Neural progenitor cell (in vitro differentiated cells): ENCODE results near the gene YEATS4. TPM values are rescaled to one million over a fixed set of nuclear protein-coding genes. Genes with fewer than 3 reads are reported as not detected.

ENCODE experiments used
- DNase-seq: peaks from one replicate; pipeline ENCODE4 v3.0.0-alpha.2; 2016; ENCODE audit warnings: low spot score
- H2AFZ ChIP-seq: fragments of 200-600 bp; sonication (generic); replicated peaks from 2 replicates; pipeline ENCODE4 v1.6.1; 2016; ENCODE audit warnings: antibody characterized with exemption
- H3F3A ChIP-seq: fragments of 200-600 bp; sonication (generic); 2 replicates; pipeline ENCODE4 v1.6.1; 2016; ENCODE audit warnings: antibody characterized with exemption, low read depth
- H3K27ac ChIP-seq: fragments of 200-600 bp; sonication (generic); 2 replicates; pipeline ENCODE4 v1.5.1; 2016; ENCODE audit warnings: mild to moderate bottlenecking
- H3K27me3 ChIP-seq: fragments of 200-600 bp; sonication (generic); 2 replicates; pipeline ENCODE4 v1.6.1; 2016; ENCODE audit warnings: mild to moderate bottlenecking, moderate library complexity
- H3K36me3 ChIP-seq: fragments of 200-600 bp; sonication (generic); 2 replicates; pipeline ENCODE4 v1.5.1; 2016
- H3K4me1 ChIP-seq: fragments of 200-600 bp; sonication (generic); 2 replicates; pipeline ENCODE4 v1.6.1; 2016; ENCODE audit warnings: mixed run types
- H3K4me2 ChIP-seq: fragments of 200-600 bp; sonication (generic); 2 replicates; pipeline ENCODE4 v1.6.1; 2016
- H3K4me3 ChIP-seq: fragments of 200-600 bp; sonication (generic); 2 replicates; pipeline ENCODE4 v1.5.1; 2016
- H3K79me2 ChIP-seq: fragments of 200-600 bp; sonication (generic); 2 replicates; pipeline ENCODE4 v1.6.1; 2016; ENCODE audit warnings: low read depth
- H3K9ac ChIP-seq: fragments of 200-600 bp; sonication (generic); 2 replicates; pipeline ENCODE4 v1.6.1; 2016
- H3K9me3 ChIP-seq: fragments of 200-600 bp; sonication (generic); 2 replicates; pipeline ENCODE4 v1.5.1; 2016; ENCODE audit warnings: low read depth
- H4K20me1 ChIP-seq: fragments of 200-600 bp; sonication (generic); 2 replicates; pipeline ENCODE4 v1.6.1; 2016; ENCODE audit warnings: low read depth
- H3K27ac Mint-ChIP-seq: 3 replicates; pipeline ENCODE4 v1.8.0; 2021; ENCODE audit warnings: mixed read lengths
- H3K27me3 Mint-ChIP-seq: 2 replicates; pipeline ENCODE4 v1.8.0; 2022; ENCODE audit warnings: low read depth, mild to moderate bottlenecking, inconsistent platforms, moderate library complexity, mixed read lengths; ENCODE audit not compliant: insufficient read depth
- H3K36me3 Mint-ChIP-seq: 3 replicates; pipeline ENCODE4 v1.8.0; 2021; ENCODE audit warnings: mixed read lengths
- H3K4me1 Mint-ChIP-seq: 3 replicates; pipeline ENCODE4 v1.8.0; 2021; ENCODE audit warnings: mixed read lengths
- H3K4me3 Mint-ChIP-seq: 3 replicates; pipeline ENCODE4 v1.8.0; 2021; ENCODE audit warnings: mild to moderate bottlenecking, moderate library complexity, mixed read lengths
- H3K9me3 Mint-ChIP-seq: 3 replicates; pipeline ENCODE4 v1.8.0; 2020; ENCODE audit warnings: mixed read lengths
- EZH2 ChIP-seq: fragments of 200-600 bp; sonication (generic); IDR thresholded peaks from 2 replicates; pipeline ENCODE4 v1.6.1; 2017; ENCODE audit warnings: antibody characterized with exemption, mild to moderate bottlenecking, moderate library complexity
- EZH2phosphoT487 ChIP-seq: fragments of 200-600 bp; sonication (generic); IDR thresholded peaks from 2 replicates; pipeline ENCODE4 v1.6.1; 2017; ENCODE audit warnings: antibody characterized with exemption
- total RNA-seq: library from RNA; depleted of rRNA; stranded (reverse); fragments of >200 nt; gene quantifications from 2 replicates; pipeline ENCODE4 v1.2.3, GENCODE V29; 2015; ENCODE audit warnings: low replicate concordance
- TF ChIP-seq, protein P1 (sequence below): fragments of 200-600 bp; sonication (generic); IDR thresholded peaks from 2 replicates; pipeline ENCODE4 v1.5.1; 2017; ENCODE audit warnings: antibody characterized with exemption, mild to moderate bottlenecking

Gene YEATS4
- total RNA-seq, 1 donor from 2014 or later = 159 TPM

DNA sequence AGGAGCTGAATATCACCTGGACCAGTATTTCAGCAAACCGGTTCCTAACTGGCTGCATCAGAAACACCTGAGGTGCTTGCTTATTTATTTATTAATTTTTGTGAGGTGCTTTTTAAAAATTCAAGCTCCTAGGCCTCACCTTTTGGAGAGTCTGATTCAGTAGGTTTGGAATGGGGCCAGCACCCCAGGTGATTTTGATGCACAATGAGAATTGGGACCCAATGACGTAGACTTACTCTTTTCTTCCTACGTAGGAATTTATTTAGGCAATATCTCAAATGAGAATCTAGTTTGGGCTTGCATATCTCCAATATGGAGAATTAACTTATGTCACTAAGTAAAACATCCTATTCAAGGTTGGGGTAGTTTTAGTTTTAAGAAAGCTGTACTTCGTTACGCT is 7.3 kb downstream of the YEATS4 start:
- Mint-ChIP-seq H3K9me3 (peaks cover 2% of the 10 kb centered on the region), H3K27ac (no peak overlapping the region), H3K27me3 (no peaks in the 10 kb centered on the region), H3K4me1 (no peaks in the 10 kb centered on the region), H3K36me3 (peaks cover 29% of the 10 kb centered on the region), H3K4me3 (no peak overlapping the region)
- H3K4me3 ChIP-seq = no peak overlapping the region
- H3K36me3 ChIP-seq = peaks cover 58% of the 10 kb centered on the region
- H2AFZ ChIP-seq = no peak overlapping the region
- H4K20me1 ChIP-seq = peaks cover 4% of the 10 kb centered on the region
- H3K27ac ChIP-seq = no peak overlapping the region
- H3F3A ChIP-seq = peaks cover 8% of the 10 kb centered on the region
- no peaks in the 10 kb centered on the region for H3K4me1 ChIP-seq
- no peaks in the 10 kb centered on the region for H3K9me3 ChIP-seq
- no peak overlapping the region for H3K4me2 ChIP-seq
- H3K9ac ChIP-seq = no peak overlapping the region
- no peak for DNase-seq
- TF ChIP-seq EZH2phosphoT487 (no peak), EZH2 (no peak)
- TF ChIP-seq, protein P1, sequence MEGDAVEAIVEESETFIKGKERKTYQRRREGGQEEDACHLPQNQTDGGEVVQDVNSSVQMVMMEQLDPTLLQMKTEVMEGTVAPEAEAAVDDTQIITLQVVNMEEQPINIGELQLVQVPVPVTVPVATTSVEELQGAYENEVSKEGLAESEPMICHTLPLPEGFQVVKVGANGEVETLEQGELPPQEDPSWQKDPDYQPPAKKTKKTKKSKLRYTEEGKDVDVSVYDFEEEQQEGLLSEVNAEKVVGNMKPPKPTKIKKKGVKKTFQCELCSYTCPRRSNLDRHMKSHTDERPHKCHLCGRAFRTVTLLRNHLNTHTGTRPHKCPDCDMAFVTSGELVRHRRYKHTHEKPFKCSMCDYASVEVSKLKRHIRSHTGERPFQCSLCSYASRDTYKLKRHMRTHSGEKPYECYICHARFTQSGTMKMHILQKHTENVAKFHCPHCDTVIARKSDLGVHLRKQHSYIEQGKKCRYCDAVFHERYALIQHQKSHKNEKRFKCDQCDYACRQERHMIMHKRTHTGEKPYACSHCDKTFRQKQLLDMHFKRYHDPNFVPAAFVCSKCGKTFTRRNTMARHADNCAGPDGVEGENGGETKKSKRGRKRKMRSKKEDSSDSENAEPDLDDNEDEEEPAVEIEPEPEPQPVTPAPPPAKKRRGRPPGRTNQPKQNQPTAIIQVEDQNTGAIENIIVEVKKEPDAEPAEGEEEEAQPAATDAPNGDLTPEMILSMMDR = no peak
- no peaks in the 10 kb centered on the region for H3K27me3 ChIP-seq
- peaks cover 71% of the 10 kb centered on the region for H3K79me2 ChIP-seq

DNA sequence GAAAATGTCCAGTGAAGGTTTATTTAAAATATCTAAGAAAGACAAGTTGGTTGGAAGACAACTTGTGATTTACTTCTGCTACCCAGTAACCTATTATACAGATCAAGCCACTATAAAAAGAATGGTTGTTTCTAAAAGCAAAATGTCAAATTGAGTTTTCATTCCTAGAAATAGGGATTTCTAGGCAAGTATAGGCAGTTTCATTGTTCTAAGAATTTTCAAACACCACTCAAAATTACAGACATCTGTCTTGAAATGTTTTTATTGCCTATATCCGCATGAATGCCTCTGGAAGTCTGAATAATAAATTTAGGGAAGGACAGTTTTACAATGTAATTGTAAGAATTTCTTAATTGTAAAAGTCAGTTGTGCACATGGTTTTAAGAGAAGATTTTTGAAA is 8.6 kb downstream of the YEATS4 start:
- Histone ChIP-seq H3K9me3 (peaks cover 3% of the 10 kb centered on the region), H3K27ac (no peak overlapping the region), H3K27me3 (no peaks in the 10 kb centered on the region), H3K9ac (no peak overlapping the region), H3K4me3 (no peak overlapping the region), H3F3A (peaks cover 8% of the 10 kb centered on the region), H3K36me3 (peaks cover 62% of the 10 kb centered on the region), H4K20me1 (peaks cover 4% of the 10 kb centered on the region), H3K4me2 (no peak overlapping the region), H3K79me2 (peaks cover 69% of the 10 kb centered on the region), H2AFZ (no peak overlapping the region), H3K4me1 (no peaks in the 10 kb centered on the region)
- Mint-ChIP-seq H3K4me3 (no peak overlapping the region), H3K36me3 (peaks cover 38% of the 10 kb centered on the region), H3K27me3 (no peaks in the 10 kb centered on the region), H3K9me3 (peaks cover 9% of the 10 kb centered on the region), H3K27ac (no peak overlapping the region), H3K4me1 (no peaks in the 10 kb centered on the region)
- TF ChIP-seq, protein P1 = no peak
- TF ChIP-seq EZH2 (no peak), EZH2phosphoT487 (no peak)
- DNase-seq = no peak

DNA sequence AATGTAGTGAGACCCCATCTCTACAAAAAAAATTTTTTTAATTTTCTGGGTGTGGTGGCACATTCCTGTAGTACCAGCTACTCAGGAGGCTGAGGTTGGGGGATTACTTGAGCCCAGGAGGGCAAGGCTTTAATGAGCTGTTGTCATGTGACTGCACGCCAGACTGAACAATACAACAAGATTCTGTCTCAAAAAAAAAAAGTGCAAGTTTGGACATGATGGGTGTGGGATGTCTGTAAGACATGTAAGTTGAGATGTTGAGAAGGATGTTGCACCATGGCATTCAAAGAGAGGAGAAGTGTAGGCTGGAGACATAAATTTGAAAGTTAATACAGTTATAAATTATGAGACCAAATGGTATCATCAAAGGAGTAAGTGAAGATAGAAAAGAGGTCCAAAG is 23.5 kb downstream of the YEATS4 start:
- no peak for DNase-seq
- no peak overlapping the region for H2AFZ ChIP-seq
- H3K27me3 ChIP-seq = no peaks in the 10 kb centered on the region
- no peak overlapping the region for H3K4me2 ChIP-seq
- no peaks in the 10 kb centered on the region for H3K4me1 Mint-ChIP-seq
- no peaks in the 10 kb centered on the region for H3K27me3 Mint-ChIP-seq
- H3K27ac Mint-ChIP-seq = no peak overlapping the region
- no peaks in the 10 kb centered on the region for H3K4me1 ChIP-seq
- H3K9me3 Mint-ChIP-seq = peaks cover 4% of the 10 kb centered on the region
- H3K27ac ChIP-seq = no peak overlapping the region
- H4K20me1 ChIP-seq = no peaks in the 10 kb centered on the region
- H3K36me3 ChIP-seq = peaks cover 8% of the 10 kb centered on the region
- H3K79me2 ChIP-seq = peaks cover 30% of the 10 kb centered on the region
- no peaks in the 10 kb centered on the region for H3F3A ChIP-seq
- H3K36me3 Mint-ChIP-seq = peaks cover 48% of the 10 kb centered on the region
- no peak overlapping the region for H3K9ac ChIP-seq
- H3K4me3 Mint-ChIP-seq = no peak overlapping the region
- H3K9me3 ChIP-seq = no peaks in the 10 kb centered on the region
- no peak overlapping the region for H3K4me3 ChIP-seq
- TF ChIP-seq EZH2 = no peak

DNA sequence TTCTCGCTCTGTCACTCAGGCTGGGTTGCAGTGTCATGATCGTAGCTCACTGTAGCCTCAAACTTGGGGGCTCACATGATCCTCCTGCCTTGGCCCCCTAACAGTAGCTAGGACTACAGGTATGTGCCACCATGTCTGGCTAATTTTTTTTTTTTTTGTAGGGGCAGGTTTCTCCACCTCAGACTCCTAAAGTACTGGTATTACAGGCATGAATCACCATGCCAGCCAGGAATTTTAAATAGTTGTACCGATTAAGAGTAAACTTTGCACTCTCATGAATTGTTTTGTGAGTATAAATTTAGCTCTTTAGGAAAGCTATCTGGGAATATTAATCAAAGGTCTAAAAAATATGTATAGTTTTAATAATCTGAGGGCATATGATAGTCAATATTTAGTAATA is 25.5 kb downstream of the YEATS4 start:
- Mint-ChIP-seq H3K27ac (no peak overlapping the region), H3K9me3 (peaks cover 3% of the 10 kb centered on the region)

More for the DNA sequence above, 25.5 kb downstream of the YEATS4 start:
- Histone ChIP-seq H3K4me2 (no peak overlapping the region), H3K27me3 (no peaks in the 10 kb centered on the region), H3F3A (no peaks in the 10 kb centered on the region), H3K36me3 (peaks cover 3% of the 10 kb centered on the region), H3K79me2 (peaks cover 17% of the 10 kb centered on the region), H3K27ac (no peak overlapping the region), H3K4me3 (no peak overlapping the region), H3K9me3 (no peaks in the 10 kb centered on the region), H3K9ac (no peak overlapping the region), H3K4me1 (no peaks in the 10 kb centered on the region), H4K20me1 (no peaks in the 10 kb centered on the region), H2AFZ (no peak overlapping the region)
- H3K36me3 Mint-ChIP-seq = peaks cover 32% of the 10 kb centered on the region
- H3K27me3 Mint-ChIP-seq = no peaks in the 10 kb centered on the region
- H3K4me1 Mint-ChIP-seq = no peaks in the 10 kb centered on the region
- no peak overlapping the region for H3K4me3 Mint-ChIP-seq
- no peak for DNase-seq
- TF ChIP-seq, protein P1 = no peak
- no peak for TF ChIP-seq EZH2
